Effector memory CD8-positive, alpha-beta T cell (primary cell): Measurements from ENCODE around the gene ZDHHC1.

ENCODE experiments used
- ATAC-seq: fragments of 150-1000 bp; cut with Tn5 transposase; replicated peaks from 2 replicates; pipeline ENCODE4 v1.10.0; 2021; ENCODE audit warnings: mild to moderate bottlenecking, moderate library complexity
- DNase-seq, 3 experiments: peaks; one replicate each; pipeline ENCODE4 v3.0.0; 2021
- H3K27ac Mint-ChIP-seq, 2 donors: one replicate each; pipeline ENCODE4 v1.8.0; 2022; ENCODE audit warnings: mild to moderate bottlenecking in 2 of 2, mixed read lengths in 2 of 2, moderate library complexity in 2 of 2
- H3K27me3 Mint-ChIP-seq, 2 donors: one replicate each; pipeline ENCODE4 v1.8.0; 2022; ENCODE audit warnings: mixed read lengths in 2 of 2
- H3K36me3 Mint-ChIP-seq: one replicate; pipeline ENCODE4 v1.8.0; 2022; ENCODE audit warnings: mild to moderate bottlenecking, moderate library complexity, mixed read lengths; ENCODE audit not compliant: insufficient read depth
- H3K4me1 Mint-ChIP-seq, 2 donors: one replicate each; pipeline ENCODE4 v1.8.0; 2022; ENCODE audit warnings: low read depth in 2 of 2, mixed read lengths in 2 of 2
- H3K4me3 Mint-ChIP-seq, 2 donors: one replicate each; pipeline ENCODE4 v1.8.0; 2022; ENCODE audit warnings: mild to moderate bottlenecking in 2 of 2, mixed read lengths in 2 of 2, moderate library complexity in 2 of 2
- H3K9me3 Mint-ChIP-seq, 2 donors: one replicate each; pipeline ENCODE4 v1.8.0; 2022; ENCODE audit warnings: mixed read lengths in 2 of 2

Gene ZDHHC1

GRCh38 chr16:67432506-67432890 lies 16.2 kb upstream of the ZDHHC1 start:
- Mint-ChIP-seq H3K4me1 (peaks cover 4 to 6% of the 10 kb centered on the region in 2 donors), H3K27ac (no peak overlapping the region), H3K9me3 (no peaks in the 10 kb centered on the region), H3K27me3 (peaks cover 16 to 31% of the 10 kb centered on the region in 2 donors), H3K4me3 (peak overlapping the region in 1 of 2 donors; percentile 35), H3K36me3 (peaks cover 22% of the 10 kb centered on the region)
- DNase-seq (no peak), ATAC-seq (no peak)

GRCh38 chr16:67431775-67432505 lies 15.7 kb upstream of the ZDHHC1 start:
- H3K4me3 Mint-ChIP-seq = peak overlapping the region; percentile 37 to 63
- no peak overlapping the region for H3K27ac Mint-ChIP-seq
- DNase-seq = no peak
- H3K27me3 Mint-ChIP-seq = peaks cover 22 to 37% of the 10 kb centered on the region in 2 donors
- H3K36me3 Mint-ChIP-seq = peaks cover 18% of the 10 kb centered on the region
- H3K4me1 Mint-ChIP-seq = peaks cover 4 to 5% of the 10 kb centered on the region in 2 donors
- H3K9me3 Mint-ChIP-seq = no peaks in the 10 kb centered on the region
- no peak for ATAC-seq

GRCh38 chr16:67430977-67431774 lies 14.9 kb upstream of the ZDHHC1 start, which contains the start of gene HSD11B2:
TSS of gene HSD11B2 (plus strand) at chr16:67431121. CDS start at chr16:67431249, 128 bp downstream.
- peak; percentile 62 for ATAC-seq

GRCh38 chr16:67430504-67430976 lies 14.3 kb upstream of the ZDHHC1 start:
- Mint-ChIP-seq H3K27ac (peak overlapping the region in 1 of 2 donors; percentile 67), H3K36me3 (peaks cover 12% of the 10 kb centered on the region), H3K9me3 (no peaks in the 10 kb centered on the region), H3K27me3 (peaks cover 31 to 49% of the 10 kb centered on the region in 2 donors), H3K4me1 (peaks cover 3 to 4% of the 10 kb centered on the region in 2 donors), H3K4me3 (peak overlapping the region; percentile 81 to 83)
- ATAC-seq = peak; percentile 57
- DNase-seq = peak in 1 of 3 experiments; percentile 10

More at GRCh38 chr16:67430977-67431774, 14.9 kb upstream of the ZDHHC1 start, which contains the start of gene HSD11B2:
- Mint-ChIP-seq H3K27me3 (peaks cover 27 to 45% of the 10 kb centered on the region in 2 donors), H3K9me3 (no peaks in the 10 kb centered on the region), H3K4me3 (peak within 1 kb of the TSS; percentile 81 to 83), H3K36me3 (peaks cover 12% of the 10 kb centered on the region), H3K4me1 (peaks cover 3 to 4% of the 10 kb centered on the region in 2 donors), H3K27ac (peak within 1 kb of the TSS in 1 of 2 donors; percentile 67)
- DNase-seq = no peak

GRCh38 chr16:67429799-67430503 lies 13.7 kb upstream of the ZDHHC1 start:
- ATAC-seq (no peak), DNase-seq (no peak)
- H3K4me3 Mint-ChIP-seq = peak overlapping the region; percentile 81 to 83
- peaks cover 37 to 55% of the 10 kb centered on the region in 2 donors for H3K27me3 Mint-ChIP-seq
- H3K9me3 Mint-ChIP-seq = no peaks in the 10 kb centered on the region
- H3K4me1 Mint-ChIP-seq = peaks cover 3 to 4% of the 10 kb centered on the region in 2 donors
- H3K27ac Mint-ChIP-seq = peak overlapping the region in 1 of 2 donors; percentile 67
- H3K36me3 Mint-ChIP-seq = peaks cover 12% of the 10 kb centered on the region

- ATAC-seq = no peak
- no peak overlapping the region for H3K27ac Mint-ChIP-seq
- H3K27me3 Mint-ChIP-seq = peaks cover 38 to 60% of the 10 kb centered on the region in 2 donors
- no peak for DNase-seq
- H3K4me1 Mint-ChIP-seq = peaks cover 3 to 4% of the 10 kb centered on the region in 2 donors
- peaks cover 12% of the 10 kb centered on the region for H3K36me3 Mint-ChIP-seq
- H3K4me3 Mint-ChIP-seq = peak overlapping the region; percentile 44 to 64
- H3K9me3 Mint-ChIP-seq = no peaks in the 10 kb centered on the region
These were observed 12.9 kb upstream of the ZDHHC1 start for GRCh38 chr16:67429053-67429798.

GRCh38 chr16:67428146-67428731 lies 12.0 kb upstream of the ZDHHC1 start:
- H3K36me3 Mint-ChIP-seq = peaks cover 9% of the 10 kb centered on the region
- DNase-seq (peak; percentile 33 to 47 (median 41)), ATAC-seq (peak; percentile 63)
- H3K27me3 Mint-ChIP-seq = peaks cover 44 to 66% of the 10 kb centered on the region in 2 donors
- H3K9me3 Mint-ChIP-seq = no peaks in the 10 kb centered on the region
- peaks cover 3 to 4% of the 10 kb centered on the region in 2 donors for H3K4me1 Mint-ChIP-seq
- H3K27ac Mint-ChIP-seq = no peak overlapping the region
- no peak overlapping the region for H3K4me3 Mint-ChIP-seq

GRCh38 chr16:67426950-67427349 lies 10.7 kb upstream of the ZDHHC1 start:
- ATAC-seq (no peak), DNase-seq (no peak)
- H3K36me3 Mint-ChIP-seq = peaks cover 5% of the 10 kb centered on the region
- H3K9me3 Mint-ChIP-seq = no peaks in the 10 kb centered on the region
- H3K27ac Mint-ChIP-seq = no peak overlapping the region
- no peak overlapping the region for H3K4me3 Mint-ChIP-seq
- H3K27me3 Mint-ChIP-seq = peaks cover 54 to 76% of the 10 kb centered on the region in 2 donors
- peaks cover 3 to 4% of the 10 kb centered on the region in 2 donors for H3K4me1 Mint-ChIP-seq

- Mint-ChIP-seq H3K4me1 (peaks cover 3 to 4% of the 10 kb centered on the region in 2 donors), H3K36me3 (peaks cover 5% of the 10 kb centered on the region), H3K4me3 (no peak overlapping the region), H3K9me3 (no peaks in the 10 kb centered on the region), H3K27ac (no peak overlapping the region), H3K27me3 (peaks cover 54 to 84% of the 10 kb centered on the region in 2 donors)
- no peak for DNase-seq
- ATAC-seq = no peak
These were observed 9.7 kb upstream of the ZDHHC1 start for GRCh38 chr16:67426022-67426421.

GRCh38 chr16:67425580-67425979 lies 9.3 kb upstream of the ZDHHC1 start:
- peaks cover 54 to 84% of the 10 kb centered on the region in 2 donors for H3K27me3 Mint-ChIP-seq
- no peak overlapping the region for H3K27ac Mint-ChIP-seq
- H3K4me1 Mint-ChIP-seq = peaks cover 3 to 4% of the 10 kb centered on the region in 2 donors
- DNase-seq = no peak
- ATAC-seq = no peak
- peaks cover 5% of the 10 kb centered on the region for H3K36me3 Mint-ChIP-seq
- H3K9me3 Mint-ChIP-seq = no peaks in the 10 kb centered on the region
- no peak overlapping the region for H3K4me3 Mint-ChIP-seq

- Mint-ChIP-seq H3K4me3 (no peak overlapping the region), H3K27me3 (peaks cover 49 to 80% of the 10 kb centered on the region in 2 donors), H3K4me1 (no peaks in the 10 kb centered on the region), H3K9me3 (no peaks in the 10 kb centered on the region), H3K36me3 (peaks cover 5% of the 10 kb centered on the region), H3K27ac (no peak overlapping the region)
- DNase-seq (no peak), ATAC-seq (no peak)
These were observed 8.8 kb upstream of the ZDHHC1 start for GRCh38 chr16:67425061-67425460.

- DNase-seq (no peak), ATAC-seq (no peak)
- H3K27me3 Mint-ChIP-seq = peaks cover 49 to 80% of the 10 kb centered on the region in 2 donors
- H3K4me3 Mint-ChIP-seq = no peak overlapping the region
- H3K9me3 Mint-ChIP-seq = no peaks in the 10 kb centered on the region
- no peak overlapping the region for H3K27ac Mint-ChIP-seq
- H3K4me1 Mint-ChIP-seq = no peaks in the 10 kb centered on the region
- H3K36me3 Mint-ChIP-seq = peaks cover 1% of the 10 kb centered on the region
These were observed 8.0 kb upstream of the ZDHHC1 start for GRCh38 chr16:67424261-67424615.
